Hepatocyte (in vitro differentiated cells): ENCODE results near the gene APPBP2. TPM values are rescaled to one million over a fixed set of nuclear protein-coding genes. Genes with fewer than 3 reads are reported as not detected.

Experiments used
- DNase-seq: peaks from one replicate; pipeline ENCODE4 v3.0.0-alpha.2; 2016; ENCODE audit warnings: low spot score
- H2AFZ ChIP-seq: fragments of 200-600 bp; sonication (generic); 2 replicates; pipeline ENCODE4 v1.6.0; 2016; ENCODE audit warnings: antibody characterized with exemption, mild to moderate bottlenecking
- H3K27ac ChIP-seq: fragments of 200-600 bp; sonication (generic); 2 replicates; pipeline ENCODE4 v1.5.1; 2016; ENCODE audit warnings: mild to moderate bottlenecking
- H3K27me3 ChIP-seq: fragments of 200-600 bp; sonication (generic); 2 replicates; pipeline ENCODE4 v1.6.1; 2016
- H3K36me3 ChIP-seq: fragments of 200-600 bp; sonication (generic); replicated peaks from 2 replicates; pipeline ENCODE4 v1.5.1; 2016; ENCODE audit warnings: low read depth; ENCODE audit not compliant: insufficient read depth
- H3K4me1 ChIP-seq: fragments of 200-600 bp; sonication (generic); 2 replicates; pipeline ENCODE4 v1.5.1; 2016; ENCODE audit warnings: mild to moderate bottlenecking, moderate library complexity; ENCODE audit not compliant: insufficient read depth
- H3K4me2 ChIP-seq: fragments of 200-600 bp; sonication (generic); 2 replicates; pipeline ENCODE4 v1.6.0; 2016
- H3K4me3 ChIP-seq: fragments of 200-600 bp; sonication (generic); 2 replicates; pipeline ENCODE4 v1.5.1; 2016; ENCODE audit warnings: mild to moderate bottlenecking
- H3K79me2 ChIP-seq: fragments of 200-600 bp; sonication (generic); 2 replicates; pipeline ENCODE4 v1.6.0; 2017; ENCODE audit warnings: mild to moderate bottlenecking
- H3K9me2 ChIP-seq: fragments of 200-600 bp; sonication (generic); replicated peaks from 2 replicates; pipeline ENCODE4 v1.6.0; 2017; ENCODE audit warnings: mild to moderate bottlenecking; ENCODE audit not compliant: insufficient read depth
- H3K9me3 ChIP-seq: fragments of 200-600 bp; sonication (generic); 2 replicates; pipeline ENCODE4 v1.5.1; 2016; ENCODE audit warnings: low read depth, mild to moderate bottlenecking
- H4K20me1 ChIP-seq: fragments of 200-600 bp; sonication (generic); 2 replicates; pipeline ENCODE4 v1.6.0; 2016; ENCODE audit warnings: mild to moderate bottlenecking; ENCODE audit not compliant: insufficient read depth, poor library complexity, severe bottlenecking
- CTCF ChIP-seq: fragments of 200-600 bp; sonication (generic); IDR thresholded peaks from 2 replicates; pipeline ENCODE4 v1.5.1; 2016; ENCODE audit warnings: antibody characterized with exemption, mild to moderate bottlenecking; ENCODE audit not compliant: poor library complexity
- EZH2 ChIP-seq: fragments of 200-600 bp; sonication (generic); IDR thresholded peaks from 2 replicates; pipeline ENCODE4 v1.6.1; 2016; ENCODE audit warnings: antibody characterized with exemption, mild to moderate bottlenecking, borderline replicate concordance
- EZH2phosphoT487 ChIP-seq: fragments of 200-600 bp; sonication (generic); IDR thresholded peaks from one replicate; pipeline ENCODE4 v1.6.1; 2018; ENCODE audit warnings: antibody characterized with exemption, mild to moderate bottlenecking, low read depth, moderate library complexity; ENCODE audit not compliant: unreplicated experiment, severe bottlenecking
- WGBS: methylation state at CpG from one replicate; pipeline ENCODE4 v1.1.6; 2016; ENCODE audit warnings: low lambda C conversion rate; ENCODE audit errors: missing lambda C conversion rate; 5-methylcytosine and 5-hydroxymethylcytosine counted together
- polyA plus RNA-seq: library from polyadenylated mRNA; unstranded; fragments of >200 nt; fragmentation: Nextera tagmentation; extraction: Ambion mirVana; gene quantifications from 2 replicates; pipeline ENCODE4 v1.2.1, GENCODE V29; 2016
- total RNA-seq: library from RNA; depleted of rRNA; stranded (reverse); fragments of >200 nt; gene quantifications from 2 replicates; pipeline ENCODE4 v1.2.3, GENCODE V29; 2014

Gene APPBP2
- total and polyA plus RNA-seq, 2 experiments from 2014 or later: 37.2 to 42.0 TPM

DNA sequence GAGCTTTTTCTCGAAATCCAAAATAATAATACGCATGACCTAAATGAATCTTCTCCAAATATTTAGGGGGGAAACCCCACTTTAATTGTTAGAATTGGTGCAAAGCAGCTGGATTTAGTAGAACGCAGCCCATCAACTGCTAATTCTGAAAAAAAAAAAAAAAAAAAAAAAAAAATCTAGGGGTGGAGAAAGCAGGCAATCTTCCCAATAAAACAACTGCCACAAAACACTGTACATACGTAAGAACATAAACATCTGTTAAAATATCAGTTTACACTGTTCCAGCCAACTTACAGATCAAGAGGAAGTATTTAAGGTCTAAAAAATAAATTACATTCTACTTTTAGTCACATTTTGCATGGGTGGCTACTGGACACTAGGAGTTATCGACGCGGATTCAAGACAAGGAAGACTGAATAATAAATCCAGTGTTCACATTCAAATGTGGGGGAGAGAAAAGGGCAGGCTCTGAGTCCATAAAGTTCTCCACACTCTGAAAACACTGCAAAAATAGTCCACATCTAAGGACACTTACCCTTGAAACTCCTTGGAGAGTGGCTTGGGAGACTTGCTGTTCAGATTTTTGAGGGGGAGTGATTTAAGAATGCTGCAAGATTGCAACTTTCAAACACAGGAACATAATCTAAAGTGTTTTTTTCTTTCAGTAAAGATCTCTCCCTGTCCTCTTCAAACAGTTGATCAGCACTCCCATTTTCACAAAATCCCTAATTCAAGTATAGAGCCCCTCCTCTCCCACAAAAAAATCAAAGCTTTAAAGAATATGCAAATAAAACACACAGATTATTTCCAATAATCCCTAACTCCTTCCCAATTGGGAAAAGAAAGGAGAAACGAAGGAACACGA is 1.3 kb downstream of the APPBP2 start:
- WGBS: 26% methylated on average over 9 of the region's 9 CpGs
- Histone ChIP-seq H3K4me3 (peak overlapping the region; percentile 69), H3K4me2 (peak overlapping the region; percentile 85), H3K36me3 (no peaks in the 10 kb centered on the region), H3K27ac (peak overlapping the region; percentile 100), H3K27me3 (no peaks in the 10 kb centered on the region), H3K79me2 (peaks cover 76% of the 10 kb centered on the region), H3K4me1 (peaks cover 17% of the 10 kb centered on the region), H3K9me3 (no peaks in the 10 kb centered on the region), H4K20me1 (peaks cover 53% of the 10 kb centered on the region), H2AFZ (peak overlapping the region; percentile 85), H3K9me2 (no peaks in the 10 kb centered on the region)
- no peak for TF ChIP-seq EZH2phosphoT487
- TF ChIP-seq CTCF: no peak
- TF ChIP-seq EZH2: no peak
- DNase-seq: peak; percentile 13

GRCh38 chr17:60523822-60524221 is 2.2 kb downstream of the APPBP2 start:
- Histone ChIP-seq H3K27me3 (no peaks in the 10 kb centered on the region), H3K36me3 (no peaks in the 10 kb centered on the region), H3K9me3 (no peaks in the 10 kb centered on the region), H3K4me1 (peaks cover 17% of the 10 kb centered on the region), H3K79me2 (peaks cover 84% of the 10 kb centered on the region), H4K20me1 (peaks cover 58% of the 10 kb centered on the region), H3K27ac (peak overlapping the region; percentile 100), H3K4me3 (peak overlapping the region; percentile 69), H3K4me2 (peak overlapping the region; percentile 85), H3K9me2 (no peaks in the 10 kb centered on the region), H2AFZ (no peak overlapping the region)
- no peak for DNase-seq
- 39% methylated on average over 1 of the region's 1 CpG for WGBS
- no peak for TF ChIP-seq EZH2
- no peak for TF ChIP-seq EZH2phosphoT487
- TF ChIP-seq CTCF: no peak

- DNase-seq: no peak
- no peak overlapping the region for H3K27ac ChIP-seq
- no peak overlapping the region for H2AFZ ChIP-seq
- no peak overlapping the region for H3K4me3 ChIP-seq
- H3K4me1 ChIP-seq: peaks cover 17% of the 10 kb centered on the region
- H3K4me2 ChIP-seq: peak overlapping the region; percentile 85
- no peaks in the 10 kb centered on the region for H3K9me3 ChIP-seq
- no peaks in the 10 kb centered on the region for H3K27me3 ChIP-seq
- no peaks in the 10 kb centered on the region for H3K9me2 ChIP-seq
- H3K36me3 ChIP-seq: no peaks in the 10 kb centered on the region
- 93% methylated on average over 3 of the region's 3 CpGs for WGBS
- TF ChIP-seq EZH2 (no peak), EZH2phosphoT487 (no peak), CTCF (no peak)
- H3K79me2 ChIP-seq: peaks cover 92% of the 10 kb centered on the region
- peaks cover 64% of the 10 kb centered on the region for H4K20me1 ChIP-seq
Measured at GRCh38 chr17:60522889-60523626, 3.0 kb downstream of the APPBP2 start.
